Fibroblast of skin of left quadriceps (primary cell): ENCODE results near the gene PAN3.
A peak's percentile ranks its signal among the peaks of the same experiment; 100 is the strongest.
"Not testable (repeated sequence)": the region's sequence is repeated elsewhere in the genome, so short reads cannot be mapped to it uniquely, and the experiment has no call there.

Experiments
- DNase-seq, 2 experiments: peaks; one replicate each; pipeline ENCODE4 v3.0.0-alpha.2; 2013; ENCODE audit warnings: low read depth in 2 of 2

The PAN3 gene

DNA sequence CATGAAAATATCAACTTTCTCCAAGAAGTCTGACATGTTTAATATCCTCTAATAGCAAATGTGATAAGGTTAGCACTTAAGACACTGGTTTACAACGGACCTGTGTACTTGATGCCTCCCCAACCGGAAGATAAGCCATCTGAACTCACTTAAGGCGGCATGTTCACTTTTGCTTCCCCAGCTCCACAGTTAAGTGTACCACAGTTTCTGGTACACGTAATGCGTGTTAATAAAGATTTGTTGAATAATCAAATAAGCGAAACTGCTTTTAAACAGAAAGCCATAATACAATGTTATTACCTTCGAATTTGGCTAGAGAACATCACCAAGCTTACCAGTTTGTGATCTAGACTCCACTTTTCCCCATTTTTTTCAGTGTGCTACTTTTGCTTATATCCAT is 1.4 kb upstream of the PAN3 start:
- no peak for DNase-seq

- no peak for DNase-seq
Observed at GRCh38 chr13:28137596-28137995, 749 bp upstream of the PAN3 start.

- DNase-seq: peak; percentile 85 to 87
Observed at GRCh38 chr13:28138756-28139470, 568 bp downstream of the PAN3 start.

GRCh38 chr13:28140433-28141125 is 2.2 kb downstream of the PAN3 start:
- no peak for DNase-seq

DNA sequence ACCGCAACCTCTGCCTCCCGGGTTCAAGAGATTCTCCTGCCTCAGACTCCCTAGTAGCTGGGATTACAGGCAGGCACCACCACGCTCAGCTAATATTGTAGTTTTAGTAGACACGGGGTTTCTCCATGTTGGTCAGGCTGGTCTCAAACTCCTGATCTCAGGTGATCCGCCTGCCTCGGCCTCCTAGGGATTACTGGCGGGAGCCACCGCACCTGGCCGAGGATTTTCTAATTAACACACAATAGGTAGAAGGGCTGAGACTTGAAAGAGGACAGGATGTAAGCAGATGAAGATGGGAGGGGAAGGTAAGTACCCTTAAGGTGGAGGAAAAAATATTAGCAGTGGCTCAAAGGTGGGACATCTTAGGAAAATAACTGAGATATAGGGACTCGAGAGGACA is 3.2 kb downstream of the PAN3 start:
- not testable (repeated sequence) for DNase-seq

DNA sequence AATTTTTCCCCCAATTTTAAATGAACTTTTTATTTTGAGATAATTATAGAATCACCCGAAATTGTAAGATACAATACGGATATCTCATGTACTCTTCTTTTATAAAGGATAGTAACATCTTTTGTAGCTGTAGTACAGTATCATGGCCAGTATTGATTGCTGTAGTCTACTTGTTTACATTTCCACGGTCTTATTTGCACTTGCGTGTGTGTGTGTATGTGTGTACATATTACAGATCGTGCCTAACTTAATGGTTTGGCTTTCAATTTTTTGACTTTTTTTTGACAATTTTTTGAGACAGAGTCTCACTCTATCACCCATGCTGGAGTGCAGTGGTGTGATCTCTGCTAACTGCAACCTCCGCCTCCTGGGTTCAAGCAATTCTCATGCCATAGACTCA is 6.7 kb downstream of the PAN3 start:
- no peak for DNase-seq

DNA sequence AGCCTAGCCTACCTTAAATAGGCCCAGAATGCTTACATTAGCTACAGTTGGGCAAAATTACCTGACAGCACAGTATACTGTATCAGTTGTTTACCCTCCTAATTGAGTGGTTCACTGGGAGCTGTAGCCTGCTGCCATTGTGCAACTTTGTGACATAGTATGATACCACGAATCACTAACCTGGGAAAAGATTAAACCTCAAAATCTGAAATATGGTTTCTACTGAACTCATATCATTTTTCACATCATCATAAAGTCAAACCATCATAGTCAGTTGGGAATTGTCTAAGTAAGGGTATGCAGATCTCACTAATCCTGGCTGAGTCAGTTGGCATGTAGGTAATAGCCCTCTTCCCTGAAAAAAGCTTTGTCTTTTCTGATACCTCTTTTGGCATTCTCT is 9.2 kb downstream of the PAN3 start:
- DNase-seq: peak in 1 of 2 experiments; percentile 30

DNA sequence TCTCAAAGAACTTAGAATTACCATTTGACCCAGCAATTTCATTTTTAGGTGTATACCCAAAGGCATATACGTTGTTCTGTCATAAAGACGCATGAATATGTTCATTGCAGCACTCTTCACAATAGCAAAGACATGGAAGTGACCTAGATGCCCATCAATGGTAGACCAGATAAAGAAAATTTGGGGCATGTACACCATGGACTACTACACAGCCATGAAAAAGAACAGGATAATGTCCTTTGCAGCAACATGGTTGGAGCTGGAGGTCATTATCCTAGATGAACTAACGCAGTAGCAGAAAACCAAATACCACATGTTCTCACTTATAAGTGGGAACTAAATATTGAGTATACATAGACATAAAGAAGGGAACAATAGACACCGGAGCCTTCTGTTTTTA is 20.7 kb downstream of the PAN3 start:
- no peak for DNase-seq

DNA sequence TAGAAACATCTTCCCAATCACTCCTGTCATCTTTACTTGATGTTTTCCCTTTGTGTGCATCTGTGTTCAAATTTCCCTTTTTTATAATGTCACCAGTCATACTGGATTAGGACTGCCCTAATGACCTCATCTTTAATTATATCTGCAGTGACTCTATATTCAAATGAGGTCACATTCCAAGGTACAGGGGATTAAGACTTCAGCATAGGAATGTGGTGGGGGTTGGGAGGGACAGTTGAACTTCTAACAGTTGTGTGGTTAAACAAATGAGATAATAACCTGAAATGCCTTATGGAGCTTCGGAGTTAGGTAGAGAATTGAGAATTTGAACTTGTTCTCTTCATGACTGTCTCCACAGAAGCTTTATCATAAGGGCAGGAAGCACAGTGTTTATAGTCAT is 23.0 kb downstream of the PAN3 start:
- no peak for DNase-seq

- DNase-seq: no peak
Observed at GRCh38 chr13:28163587-28163986, 25.2 kb downstream of the PAN3 start.

GRCh38 chr13:28166257-28166656 is 27.9 kb downstream of the PAN3 start:
- DNase-seq: no peak

- DNase-seq: no peak
Observed at GRCh38 chr13:28171266-28171665, 32.9 kb downstream of the PAN3 start.

GRCh38 chr13:28172947-28173346 is 34.6 kb downstream of the PAN3 start:
- no peak for DNase-seq

DNA sequence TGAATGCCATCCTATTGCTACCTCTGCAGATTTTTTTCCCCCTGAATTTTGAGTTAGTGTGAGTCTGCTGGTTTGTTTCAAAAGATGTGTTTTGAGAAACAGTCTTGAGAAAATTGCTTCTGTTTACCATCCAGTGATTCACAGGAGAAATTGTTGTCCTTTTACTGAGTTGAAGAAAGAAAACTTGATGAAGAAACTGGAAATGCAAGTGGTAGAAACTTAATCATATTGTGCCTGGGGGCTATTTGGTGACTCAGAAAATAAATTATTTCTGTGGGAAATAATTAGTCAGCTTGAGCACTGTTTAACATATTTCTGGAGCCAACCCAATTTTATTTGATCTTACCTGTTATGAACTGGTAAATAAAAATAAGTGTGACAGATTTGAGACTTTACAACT is 35.4 kb downstream of the PAN3 start:
- DNase-seq: no peak

- DNase-seq: no peak
Observed at GRCh38 chr13:28177327-28177726, 39.0 kb downstream of the PAN3 start.

DNA sequence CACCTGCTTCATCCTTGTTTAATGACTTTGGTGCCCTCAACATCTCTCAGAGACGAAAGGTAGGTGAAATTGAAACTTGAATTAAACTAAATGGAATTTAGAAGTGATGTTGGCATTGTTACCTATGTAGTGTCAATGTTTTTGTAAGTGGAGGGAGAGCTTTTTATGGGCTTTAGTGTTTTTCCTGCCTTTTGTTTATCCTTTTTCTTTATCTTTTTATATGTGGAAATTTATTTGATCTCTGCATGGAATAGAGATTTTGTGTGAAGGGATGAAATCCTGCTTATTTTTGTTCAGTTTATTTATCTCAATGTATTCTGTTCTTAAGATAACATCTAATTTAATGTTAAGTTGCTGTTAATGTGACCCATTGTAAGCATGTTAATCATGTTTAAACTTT is 39.5 kb downstream of the PAN3 start:
- DNase-seq: no peak

DNA sequence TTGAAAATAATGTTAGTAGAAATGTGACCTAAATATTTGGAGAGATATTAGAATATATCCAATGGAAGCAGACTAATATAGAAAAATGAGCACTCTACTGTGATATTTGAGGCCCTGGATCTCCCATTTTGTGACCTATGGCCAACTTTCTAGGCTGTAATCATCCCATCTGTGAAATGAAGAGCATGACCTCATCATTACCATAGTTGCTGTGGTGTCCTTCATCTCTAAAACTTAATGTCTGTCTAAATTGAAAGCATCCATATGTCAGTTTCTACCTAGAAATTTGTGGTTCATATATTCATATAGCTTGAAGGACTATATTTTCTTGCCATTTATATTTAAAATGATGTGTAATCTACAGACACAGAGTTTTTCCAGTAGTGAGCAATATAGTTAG is 41.6 kb downstream of the PAN3 start:
- DNase-seq: no peak

- DNase-seq: peak; percentile 5 to 8
Observed at GRCh38 chr13:28181413-28181812, 43.1 kb downstream of the PAN3 start.

- DNase-seq: no peak
Observed at GRCh38 chr13:28185256-28185655, 46.9 kb downstream of the PAN3 start.

GRCh38 chr13:28199089-28199488 is 60.7 kb downstream of the PAN3 start:
- no peak for DNase-seq

DNA sequence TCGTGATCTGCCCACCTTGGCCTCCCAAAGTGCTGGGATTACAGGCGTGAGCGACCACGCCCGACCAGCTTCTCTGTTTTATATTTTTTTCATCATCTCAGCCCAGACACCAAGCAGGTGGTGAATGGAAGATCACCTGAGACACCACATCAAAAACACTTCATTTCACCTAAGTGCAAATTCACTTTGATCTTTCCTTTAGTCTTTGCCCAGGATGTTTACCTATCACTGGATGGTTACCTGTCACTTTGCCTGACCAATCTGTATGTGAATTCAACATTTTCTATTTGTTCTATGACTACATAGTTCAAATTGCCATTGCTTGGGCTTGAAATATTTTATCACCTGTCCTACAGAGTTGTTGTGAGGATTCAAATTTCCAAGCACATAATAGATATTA is 65.7 kb downstream of the PAN3 start:
- DNase-seq: no peak

- DNase-seq: no peak
Observed at GRCh38 chr13:28204690-28205443, 66.5 kb downstream of the PAN3 start.

- DNase-seq: no peak
Observed at GRCh38 chr13:28218679-28219078, 80.3 kb downstream of the PAN3 start.
